Measurements from ENCODE around the gene LTBR. TPM values are rescaled to one million over a fixed set of nuclear protein-coding genes. Genes with fewer than 3 reads are reported as not detected.

The LTBR gene
- 0.25 TPM in 1 of 2 replicates, not detected in the other for total RNA-seq (ENCODE audit: low replicate concordance)

DNA sequence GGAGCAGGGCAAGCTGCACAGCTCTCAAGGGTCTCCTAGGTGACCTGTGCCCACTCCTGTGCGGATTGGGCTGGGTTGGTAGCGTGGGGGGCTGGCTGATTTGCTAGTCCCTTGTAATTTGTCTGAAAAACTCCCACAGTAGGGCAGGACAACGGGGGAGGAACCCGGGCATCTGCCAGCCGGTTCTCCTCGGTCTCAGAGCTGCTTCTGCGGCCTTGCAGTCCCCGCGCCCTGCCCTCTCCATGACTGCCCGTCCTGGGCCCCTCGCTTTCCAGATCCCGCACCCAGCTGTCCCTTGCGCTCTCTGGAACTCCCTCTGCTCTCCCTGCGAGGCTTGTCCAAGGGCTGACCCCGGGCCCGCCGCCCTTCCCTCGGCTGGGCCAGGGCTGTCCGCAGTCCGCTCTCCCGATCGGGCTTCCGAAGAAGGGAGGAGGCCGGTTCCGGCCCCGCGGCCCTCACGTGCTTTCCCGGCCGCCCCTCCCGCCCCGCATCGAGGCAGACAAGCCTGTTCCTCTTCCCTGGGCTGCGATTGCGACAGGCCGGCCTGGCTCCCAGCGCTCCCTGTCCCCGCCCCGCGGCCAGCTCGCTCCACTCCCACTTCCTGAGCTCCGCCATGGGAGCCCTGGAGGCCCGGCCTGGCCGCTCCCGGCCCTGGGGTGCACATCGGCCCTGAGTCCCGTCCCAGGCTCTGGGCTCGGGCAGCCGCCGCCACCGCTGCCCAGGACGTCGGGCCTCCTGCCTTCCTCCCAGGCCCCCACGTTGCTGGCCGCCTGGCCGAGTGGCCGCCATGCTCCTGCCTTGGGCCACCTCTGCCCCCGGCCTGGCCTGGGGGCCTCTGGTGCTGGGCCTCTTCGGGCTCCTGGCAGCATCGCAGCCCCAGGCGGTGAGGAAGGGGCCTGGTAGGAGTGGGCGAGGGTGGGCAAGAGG is at the start of gene LTBR:
LTBR (plus strand) TSS at position 591 of the 927 bp plus-strand sequence; CDS start at position 788, 197 bp downstream.
- Histone ChIP-seq H3K79me2 (ENCODE audit: low read depth) (no peaks in the 10 kb centered on the region), H3K4me3 (no peak within 1 kb of the TSS), H3K36me3 (no peaks in the 10 kb centered on the region), H3K27ac (no peak within 1 kb of the TSS), H2AFZ (replicated peaks) (peak within 1 kb of the TSS; percentile 100), H3K4me2 (no peak within 1 kb of the TSS), H3K9ac (no peak within 1 kb of the TSS), H3K9me3 (ENCODE audit: low read depth) (no peaks in the 10 kb centered on the region), H4K20me1 (ENCODE audit: low read depth) (no peaks in the 10 kb centered on the region), H3K27me3 (peaks cover 20% of the 10 kb centered on the region), H3F3A (ENCODE audit: low read depth) (peaks cover 17% of the 10 kb centered on the region), H3K4me1 (peaks cover 25% of the 10 kb centered on the region)
- no peaks in the 10 kb centered on the region for H3K9me3 Mint-ChIP-seq
- H3K36me3 Mint-ChIP-seq = no peaks in the 10 kb centered on the region
- H3K27ac Mint-ChIP-seq = peak within 1 kb of the TSS; percentile 42
- TF ChIP-seq EZH2 (IDR thresholded peaks at IDR 0.05) (no peak), EZH2phosphoT487 (IDR thresholded peaks at IDR 0.05) (no peak)
- DNase-seq (ENCODE audit: low spot score) = peak; percentile 49
- H3K4me3 Mint-ChIP-seq = no peak within 1 kb of the TSS
- H3K27me3 Mint-ChIP-seq (ENCODE audit: insufficient read depth, low read depth) = peaks cover 4% of the 10 kb centered on the region
- H3K4me1 Mint-ChIP-seq = peaks cover 25% of the 10 kb centered on the region

DNA sequence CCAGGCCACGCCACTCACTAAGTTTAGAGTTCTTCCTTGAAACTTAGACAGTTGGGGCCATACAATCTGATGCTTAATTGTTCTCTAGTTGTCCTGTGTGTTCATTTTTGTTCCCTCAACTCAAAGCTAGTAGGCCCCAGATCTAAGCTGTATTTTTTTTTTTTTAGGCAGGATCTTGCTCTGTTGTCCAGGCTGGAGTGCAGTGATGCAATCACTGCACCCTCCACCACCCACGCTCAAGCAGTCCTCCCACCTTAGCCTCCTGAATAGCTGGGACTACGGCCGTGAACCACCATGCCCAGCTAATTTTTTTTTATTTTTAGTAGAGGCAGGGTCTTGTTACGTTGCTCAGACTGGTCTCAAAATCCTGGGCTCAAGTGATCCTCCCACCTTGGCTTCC is 49.6 kb upstream of the LTBR start:
- TF ChIP-seq EZH2phosphoT487 (IDR thresholded peaks at IDR 0.05) (no peak), EZH2 (IDR thresholded peaks at IDR 0.05) (no peak)
- TF ChIP-seq, protein P1, sequence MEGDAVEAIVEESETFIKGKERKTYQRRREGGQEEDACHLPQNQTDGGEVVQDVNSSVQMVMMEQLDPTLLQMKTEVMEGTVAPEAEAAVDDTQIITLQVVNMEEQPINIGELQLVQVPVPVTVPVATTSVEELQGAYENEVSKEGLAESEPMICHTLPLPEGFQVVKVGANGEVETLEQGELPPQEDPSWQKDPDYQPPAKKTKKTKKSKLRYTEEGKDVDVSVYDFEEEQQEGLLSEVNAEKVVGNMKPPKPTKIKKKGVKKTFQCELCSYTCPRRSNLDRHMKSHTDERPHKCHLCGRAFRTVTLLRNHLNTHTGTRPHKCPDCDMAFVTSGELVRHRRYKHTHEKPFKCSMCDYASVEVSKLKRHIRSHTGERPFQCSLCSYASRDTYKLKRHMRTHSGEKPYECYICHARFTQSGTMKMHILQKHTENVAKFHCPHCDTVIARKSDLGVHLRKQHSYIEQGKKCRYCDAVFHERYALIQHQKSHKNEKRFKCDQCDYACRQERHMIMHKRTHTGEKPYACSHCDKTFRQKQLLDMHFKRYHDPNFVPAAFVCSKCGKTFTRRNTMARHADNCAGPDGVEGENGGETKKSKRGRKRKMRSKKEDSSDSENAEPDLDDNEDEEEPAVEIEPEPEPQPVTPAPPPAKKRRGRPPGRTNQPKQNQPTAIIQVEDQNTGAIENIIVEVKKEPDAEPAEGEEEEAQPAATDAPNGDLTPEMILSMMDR (IDR thresholded peaks at IDR 0.05) = no peak
- no peak overlapping the region for H3K4me3 ChIP-seq
- no peaks in the 10 kb centered on the region for H3K9me3 ChIP-seq (ENCODE audit: low read depth)
- no peak overlapping the region for H3K9ac ChIP-seq
- peaks cover 45% of the 10 kb centered on the region for H3K4me1 ChIP-seq
- H3K4me1 Mint-ChIP-seq = peaks cover 30% of the 10 kb centered on the region
- H3K9me3 Mint-ChIP-seq = no peaks in the 10 kb centered on the region
- peaks cover 28% of the 10 kb centered on the region for H3F3A ChIP-seq (ENCODE audit: low read depth)
- peaks cover 3% of the 10 kb centered on the region for H3K27me3 Mint-ChIP-seq (ENCODE audit: insufficient read depth, low read depth)
- H3K79me2 ChIP-seq (ENCODE audit: low read depth) = peaks cover 48% of the 10 kb centered on the region
- no peaks in the 10 kb centered on the region for H3K36me3 ChIP-seq
- no peak overlapping the region for H3K27ac Mint-ChIP-seq
- peaks cover 23% of the 10 kb centered on the region for H3K36me3 Mint-ChIP-seq
- DNase-seq (ENCODE audit: low spot score) = no peak
- no peak overlapping the region for H3K27ac ChIP-seq
- no peaks in the 10 kb centered on the region for H3K27me3 ChIP-seq
- peaks cover 3% of the 10 kb centered on the region for H4K20me1 ChIP-seq (ENCODE audit: low read depth)
- no peak overlapping the region for H2AFZ ChIP-seq (replicated peaks)
- no peak overlapping the region for H3K4me2 ChIP-seq
- no peak overlapping the region for H3K4me3 Mint-ChIP-seq

DNA sequence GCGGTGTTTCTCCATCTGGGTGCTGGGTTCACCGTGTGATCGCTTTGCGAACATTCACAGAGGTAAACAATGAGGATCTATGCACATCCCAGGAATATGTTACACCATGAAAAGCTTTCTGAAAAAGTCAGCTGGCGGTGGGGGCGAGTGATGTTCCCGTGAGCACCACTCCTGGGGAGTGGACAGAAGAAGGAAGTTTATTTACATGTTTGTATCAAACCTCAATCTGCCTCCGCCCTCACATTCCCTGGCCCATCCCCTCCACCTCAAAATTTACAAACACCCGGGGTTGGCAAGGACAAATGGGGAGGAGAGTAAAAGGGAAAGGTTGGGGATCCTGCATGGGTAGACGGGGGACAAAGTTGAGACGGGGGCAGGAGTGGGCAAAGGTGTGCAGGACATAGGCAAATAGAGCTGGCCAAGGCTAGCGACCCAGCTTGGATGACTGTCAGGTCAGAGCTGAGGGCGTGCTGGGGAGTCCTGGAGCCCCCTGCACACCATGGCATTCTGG is 49.0 kb upstream of the LTBR start:
- no peak overlapping the region for H2AFZ ChIP-seq (replicated peaks)
- peak overlapping the region; percentile 92 for H3K27ac ChIP-seq
- peaks cover 23% of the 10 kb centered on the region for H3K36me3 Mint-ChIP-seq
- H3K27ac Mint-ChIP-seq = no peak overlapping the region
- peaks cover 4% of the 10 kb centered on the region for H4K20me1 ChIP-seq (ENCODE audit: low read depth)
- DNase-seq (ENCODE audit: low spot score) = no peak
- no peak overlapping the region for H3K9ac ChIP-seq
- H3K27me3 Mint-ChIP-seq (ENCODE audit: insufficient read depth, low read depth) = peaks cover 3% of the 10 kb centered on the region
- H3K4me3 ChIP-seq = no peak overlapping the region
- H3F3A ChIP-seq (ENCODE audit: low read depth) = peaks cover 31% of the 10 kb centered on the region
- H3K4me3 Mint-ChIP-seq = peak overlapping the region; percentile 70
- H3K27me3 ChIP-seq = no peaks in the 10 kb centered on the region
- no peaks in the 10 kb centered on the region for H3K9me3 ChIP-seq (ENCODE audit: low read depth)
- H3K9me3 Mint-ChIP-seq = no peaks in the 10 kb centered on the region
- TF ChIP-seq EZH2phosphoT487 (IDR thresholded peaks at IDR 0.05) = no peak
- peaks cover 30% of the 10 kb centered on the region for H3K4me1 Mint-ChIP-seq
- H3K4me2 ChIP-seq = peak overlapping the region; percentile 74
- no peaks in the 10 kb centered on the region for H3K36me3 ChIP-seq
- H3K79me2 ChIP-seq (ENCODE audit: low read depth) = peaks cover 54% of the 10 kb centered on the region
- H3K4me1 ChIP-seq = peaks cover 49% of the 10 kb centered on the region

DNA sequence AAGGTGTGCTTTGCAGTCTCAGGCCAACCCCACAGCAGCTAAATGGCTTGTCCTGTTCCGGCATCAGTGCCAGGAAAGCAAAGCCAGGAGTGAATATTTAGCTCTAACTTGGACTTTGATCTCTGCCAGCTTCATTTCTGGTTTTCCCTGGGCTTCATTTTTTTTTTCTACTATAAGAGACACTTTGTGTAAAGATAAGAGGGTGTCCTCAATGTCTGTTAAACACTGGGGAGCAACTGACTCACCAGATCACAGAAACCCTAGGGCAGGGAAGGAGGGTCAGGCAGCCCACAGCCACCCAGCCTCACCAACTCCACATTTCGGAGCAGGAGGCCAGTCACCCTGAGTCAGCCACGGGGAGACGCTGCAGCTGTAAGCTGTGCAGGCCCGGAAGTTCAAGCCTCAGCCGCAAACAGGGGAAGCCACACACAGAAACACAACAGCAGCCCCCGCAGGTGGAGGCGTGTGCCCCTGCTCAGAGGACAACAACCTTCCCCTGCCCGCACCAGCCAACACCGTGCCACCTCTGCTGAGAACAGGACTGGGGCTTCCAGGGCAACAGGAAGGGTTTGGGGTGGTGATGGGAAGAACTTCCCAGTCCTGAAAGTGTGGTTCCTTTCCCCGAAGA is 48.4 kb upstream of the LTBR start:
- TF ChIP-seq, protein P1 (IDR thresholded peaks at IDR 0.05) = peak; percentile 38
- TF ChIP-seq EZH2 (IDR thresholded peaks at IDR 0.05) = no peak
- no peaks in the 10 kb centered on the region for H3K9me3 Mint-ChIP-seq
- Histone ChIP-seq H3F3A (ENCODE audit: low read depth) (peaks cover 33% of the 10 kb centered on the region), H3K4me1 (peaks cover 52% of the 10 kb centered on the region), H3K79me2 (ENCODE audit: low read depth) (peaks cover 60% of the 10 kb centered on the region), H3K9me3 (ENCODE audit: low read depth) (no peaks in the 10 kb centered on the region), H3K27ac (peak overlapping the region; percentile 92), H3K36me3 (no peaks in the 10 kb centered on the region), H2AFZ (replicated peaks) (peak overlapping the region; percentile 17), H4K20me1 (ENCODE audit: low read depth) (peaks cover 4% of the 10 kb centered on the region), H3K27me3 (no peaks in the 10 kb centered on the region), H3K4me2 (peak overlapping the region; percentile 74), H3K4me3 (peak overlapping the region; percentile 37), H3K9ac (no peak overlapping the region)
- H3K4me3 Mint-ChIP-seq = no peak overlapping the region
- peaks cover 30% of the 10 kb centered on the region for H3K4me1 Mint-ChIP-seq
- no peak overlapping the region for H3K27ac Mint-ChIP-seq
- peaks cover 21% of the 10 kb centered on the region for H3K36me3 Mint-ChIP-seq
- peaks cover 2% of the 10 kb centered on the region for H3K27me3 Mint-ChIP-seq (ENCODE audit: insufficient read depth, low read depth)
- peak; percentile 58 for DNase-seq (ENCODE audit: low spot score)

Data from neural progenitor cell (in vitro differentiated cells).